Measurements from ENCODE around the gene NGDN. TPM values are rescaled to one million over a fixed set of nuclear protein-coding genes. Genes with fewer than 3 reads are reported as not detected.

Gene NGDN
- total and polyA plus RNA-seq, 2 donors (not counting 3 experiments of a cell fraction or from before 2014, with no cell fraction given): 25.6 to 36.5 TPM

DNA sequence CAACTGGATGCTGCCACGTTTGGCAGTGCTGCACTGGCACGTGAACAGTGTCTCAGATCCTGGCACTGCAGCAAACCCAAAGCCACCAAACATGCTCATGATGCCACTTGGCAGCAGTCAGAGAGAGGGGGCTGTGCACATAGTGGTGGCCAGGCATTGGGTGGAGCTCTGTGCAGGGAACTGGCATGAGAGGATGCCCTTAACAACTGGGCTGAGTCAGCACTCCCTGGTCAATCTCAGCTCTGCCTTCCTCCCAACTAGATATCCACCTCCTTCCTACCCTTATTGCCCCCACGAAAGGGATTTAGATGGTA lies 45.1 kb downstream of the NGDN start:
- no peaks in the 10 kb centered on the region for H3K9me3 ChIP-seq (replicated peaks; ENCODE audit: control insufficient read depth, insufficient read depth, low read length)
- CTCF ChIA-PET: no interaction called here
- H3K79me2 ChIP-seq (ENCODE audit: control insufficient read depth, insufficient read depth, low read length): no peaks in the 10 kb centered on the region
- H3K4me2 ChIP-seq (ENCODE audit: insufficient read depth, low read length): no peak overlapping the region
- H3K4me1 ChIP-seq (ENCODE audit: control insufficient read depth, extremely low read depth, insufficient read depth, low read length): no peaks in the 10 kb centered on the region
- no peaks in the 10 kb centered on the region for H3K27me3 ChIP-seq (ENCODE audit: control insufficient read depth in 2 of 2, insufficient read depth in 2 of 2, low read length in 2 of 2)
- dilution Hi-C loops (cut with MboI; ENCODE audit: extremely low pct_ligation_motif_present, low sequenced_read_pairs): no loop called here
- intact Hi-C loops (cut with micrococcal nuclease): no loop called here
- no peaks in the 10 kb centered on the region for H3K36me3 ChIP-seq (ENCODE audit: control insufficient read depth in 2 of 2, extremely low read depth in 1 of 2, insufficient read depth in 2 of 2, low read length in 2 of 2)
- H3K9ac ChIP-seq (replicated peaks; ENCODE audit: extremely low read depth, insufficient read depth, low read length): no peak overlapping the region
- no peak overlapping the region for H3K27ac ChIP-seq (ENCODE audit: insufficient read depth, low read depth, low read length)
- no peaks in the 10 kb centered on the region for H3K9me1 ChIP-seq (replicated peaks; ENCODE audit: control insufficient read depth, extremely low read depth, insufficient read depth, low read length)
- FAIRE-seq (no peak), DNase-seq (ENCODE audit: low read depth, low spot score) (no peak)
- H4K20me1 ChIP-seq (replicated peaks; ENCODE audit: control insufficient read depth, extremely low read depth, insufficient read depth, low read length): no peaks in the 10 kb centered on the region
- no peak for TF ChIP-seq JUN (IDR thresholded peaks at IDR 0.05; ENCODE audit: borderline replicate concordance, insufficient read depth, insufficient read length, low read depth)
- no peak for TF ChIP-seq GATA2 (IDR thresholded peaks at IDR 0.05; ENCODE audit: insufficient read depth, insufficient read length, low read depth, low read length)
- TF ChIP-seq POLR2AphosphoS5 (IDR thresholded peaks at IDR 0.05; ENCODE audit: insufficient read depth, low read depth, low read length): no peak
- no peak for TF ChIP-seq MYC (IDR thresholded peaks at IDR 0.05; ENCODE audit: low read depth, low read length)
- TF ChIP-seq, protein P1, sequence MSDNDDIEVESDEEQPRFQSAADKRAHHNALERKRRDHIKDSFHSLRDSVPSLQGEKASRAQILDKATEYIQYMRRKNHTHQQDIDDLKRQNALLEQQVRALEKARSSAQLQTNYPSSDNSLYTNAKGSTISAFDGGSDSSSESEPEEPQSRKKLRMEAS (IDR thresholded peaks at IDR 0.05; ENCODE audit: insufficient read depth, insufficient read length): no peak
- TF ChIP-seq, protein P2, sequence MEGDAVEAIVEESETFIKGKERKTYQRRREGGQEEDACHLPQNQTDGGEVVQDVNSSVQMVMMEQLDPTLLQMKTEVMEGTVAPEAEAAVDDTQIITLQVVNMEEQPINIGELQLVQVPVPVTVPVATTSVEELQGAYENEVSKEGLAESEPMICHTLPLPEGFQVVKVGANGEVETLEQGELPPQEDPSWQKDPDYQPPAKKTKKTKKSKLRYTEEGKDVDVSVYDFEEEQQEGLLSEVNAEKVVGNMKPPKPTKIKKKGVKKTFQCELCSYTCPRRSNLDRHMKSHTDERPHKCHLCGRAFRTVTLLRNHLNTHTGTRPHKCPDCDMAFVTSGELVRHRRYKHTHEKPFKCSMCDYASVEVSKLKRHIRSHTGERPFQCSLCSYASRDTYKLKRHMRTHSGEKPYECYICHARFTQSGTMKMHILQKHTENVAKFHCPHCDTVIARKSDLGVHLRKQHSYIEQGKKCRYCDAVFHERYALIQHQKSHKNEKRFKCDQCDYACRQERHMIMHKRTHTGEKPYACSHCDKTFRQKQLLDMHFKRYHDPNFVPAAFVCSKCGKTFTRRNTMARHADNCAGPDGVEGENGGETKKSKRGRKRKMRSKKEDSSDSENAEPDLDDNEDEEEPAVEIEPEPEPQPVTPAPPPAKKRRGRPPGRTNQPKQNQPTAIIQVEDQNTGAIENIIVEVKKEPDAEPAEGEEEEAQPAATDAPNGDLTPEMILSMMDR (IDR thresholded peaks at IDR 0.05; ENCODE audit: extremely low read depth in 1 of 2, insufficient read depth in 1 of 2, low read depth in 1 of 2, low read length in 2 of 2): no peak
- TF ChIP-seq FOS (IDR thresholded peaks at IDR 0.05; ENCODE audit: borderline replicate concordance, insufficient read depth, low read length): no peak
- TF ChIP-seq EZH2 (IDR thresholded peaks at IDR 0.05; ENCODE audit: borderline replicate concordance, low read depth, low read length, severe bottlenecking): no peak
- no peak for TF ChIP-seq POLR2A (IDR thresholded peaks at IDR 0.05; ENCODE audit: low read depth, low read length)
- H3K4me3 ChIP-seq (replicated peaks in 1 of 3; ENCODE audit: insufficient read depth in 1 of 3, low read depth in 1 of 3, low read length in 3 of 3): no peak overlapping the region
- no TSS peak for BruUV-seq (replicated peaks)
- POLR2A ChIA-PET: no interaction called here
- no peak overlapping the region for H2AFZ ChIP-seq (ENCODE audit: low read depth, low read length)
